NCI-H2107 (cell line): ENCODE measurements around the gene SBNO1.
"Not testable (repeated sequence)": the region's sequence is repeated elsewhere in the genome, so short reads cannot be mapped to it uniquely, and the experiment has no call there.

Source experiments
- DNase-seq: peaks from one replicate; lab custom pipeline; 2025; lab: John Stamatoyannopoulos, UW

SBNO1 gene

GRCh38 chr12:123270214-123271000 is 94.2 kb downstream of the SBNO1 start:
- no peak for DNase-seq

- DNase-seq: no peak
Observed at GRCh38 chr12:123269896-123270213, 94.8 kb downstream of the SBNO1 start.

GRCh38 chr12:123269395-123269892 is 95.2 kb downstream of the SBNO1 start:
- DNase-seq: peak; percentile 84

- DNase-seq: no peak
Observed at GRCh38 chr12:123268850-123269249, 95.8 kb downstream of the SBNO1 start.

- DNase-seq: peak; percentile 48
Observed at GRCh38 chr12:123267991-123268843, 96.4 kb downstream of the SBNO1 start.

- DNase-seq: no peak
Observed at GRCh38 chr12:123267335-123267920, 97.2 kb downstream of the SBNO1 start.

- no peak for DNase-seq
Observed at GRCh38 chr12:123266679-123267277, 97.9 kb downstream of the SBNO1 start.

GRCh38 chr12:123265851-123266678 is 98.6 kb downstream of the SBNO1 start:
- DNase-seq: no peak

- no peak for DNase-seq
Observed at GRCh38 chr12:123264642-123265041, 100.0 kb downstream of the SBNO1 start.

- peak; percentile 11 for DNase-seq
Observed at GRCh38 chr12:123263196-123263817, 101.3 kb downstream of the SBNO1 start.

GRCh38 chr12:123261196-123261595 is 103.5 kb downstream of the SBNO1 start:
- no peak for DNase-seq

GRCh38 chr12:123260081-123260480 is 104.6 kb downstream of the SBNO1 start:
- DNase-seq: no peak

- no peak for DNase-seq
Observed at GRCh38 chr12:123258593-123258992, 106.1 kb downstream of the SBNO1 start.

GRCh38 chr12:123254853-123255446 is 109.7 kb downstream of the SBNO1 start:
- no peak for DNase-seq

GRCh38 chr12:123253641-123254459 is 110.8 kb downstream of the SBNO1 start:
- no peak for DNase-seq

GRCh38 chr12:123252365-123252764 is 112.3 kb downstream of the SBNO1 start:
- not testable (repeated sequence) for DNase-seq

- DNase-seq: no peak
Observed at GRCh38 chr12:123251403-123252076, 113.1 kb downstream of the SBNO1 start.

GRCh38 chr12:123250471-123251383 is 113.9 kb downstream of the SBNO1 start:
- DNase-seq: peak; percentile 31
